T-helper 2 cell treated with Interferon-gamma antibody and Interleukin-4, amounts not matched to agents 5 μg/mL and 100 μg/mL, for 36 hours (primary cell): Measurements from ENCODE around the gene PRAMEF11.
"Not testable (repeated sequence)": the region's sequence is repeated elsewhere in the genome, so short reads cannot be mapped to it uniquely, and the experiment has no call there.

Source experiments
- DNase-seq: peaks from one replicate; pipeline ENCODE4 v3.0.0; 2021; ENCODE audit warnings: low spot score
- H3K27ac Mint-ChIP-seq: one replicate; pipeline ENCODE4 v1.8.0; 2021; ENCODE audit warnings: mild to moderate bottlenecking, mixed read lengths
- H3K27me3 Mint-ChIP-seq: one replicate; pipeline ENCODE4 v1.8.0; 2021; ENCODE audit warnings: low read depth, mixed read lengths
- H3K36me3 Mint-ChIP-seq: one replicate; pipeline ENCODE4 v1.8.0; 2021; ENCODE audit warnings: low read depth, mixed read lengths
- H3K4me1 Mint-ChIP-seq: one replicate; pipeline ENCODE4 v1.8.0; 2021; ENCODE audit warnings: low read depth, mixed read lengths
- H3K4me3 Mint-ChIP-seq: one replicate; pipeline ENCODE4 v1.8.0; 2022; ENCODE audit warnings: mild to moderate bottlenecking, moderate library complexity, mixed read lengths
- H3K9me3 Mint-ChIP-seq: one replicate; pipeline ENCODE4 v1.8.0; 2021; ENCODE audit warnings: mixed read lengths

Gene PRAMEF11

DNA sequence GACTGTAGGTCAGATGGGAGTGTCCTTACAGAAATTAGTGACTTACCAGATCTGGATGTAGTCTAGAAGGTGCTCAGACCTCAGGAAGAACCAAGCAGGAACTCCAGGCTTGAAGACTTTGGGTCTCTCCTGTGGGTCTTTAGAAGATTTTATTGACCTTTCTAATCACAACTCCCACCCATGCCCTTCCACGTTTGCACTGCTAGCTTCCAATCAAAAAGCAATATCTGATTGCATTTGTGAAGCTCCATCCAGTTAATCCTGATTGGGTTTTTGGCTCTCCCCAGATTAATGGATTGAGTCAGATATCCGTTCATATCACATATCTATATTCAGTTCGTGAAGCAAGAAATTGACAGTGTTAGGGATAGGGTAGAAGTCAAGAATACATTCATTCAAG is at the start of gene PRAMEF11:
TSS of gene PRAMEF11 (minus strand) at position 101 of the 400 bp plus-strand sequence. CDS start 2,621 bp downstream, outside the sequence.
- H3K9me3 Mint-ChIP-seq, DNase-seq, H3K4me1 Mint-ChIP-seq, H3K27ac Mint-ChIP-seq, H3K27me3 Mint-ChIP-seq, H3K4me3 Mint-ChIP-seq, H3K36me3 Mint-ChIP-seq: not testable (repeated sequence)

DNA sequence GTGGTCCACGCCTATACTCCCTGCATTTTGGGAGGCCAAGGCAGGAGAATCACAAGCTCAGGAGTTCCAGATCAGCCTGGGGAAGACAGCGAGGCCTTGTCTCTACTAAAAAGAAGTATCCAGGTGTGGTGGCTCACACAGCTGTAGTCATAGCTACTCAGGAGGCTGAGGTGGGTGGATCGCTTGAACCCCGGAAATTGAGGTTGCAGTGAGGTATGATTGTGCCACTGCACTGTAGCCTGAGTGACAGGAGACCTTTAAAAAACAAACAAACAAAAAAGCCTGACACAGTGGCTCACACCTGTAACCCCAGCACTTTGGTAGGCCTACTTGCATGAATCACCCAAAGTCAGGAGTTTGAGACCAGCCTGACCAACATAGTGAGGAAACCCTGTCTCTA is 47.2 kb upstream of the PRAMEF11 start:
- H3K36me3 Mint-ChIP-seq, H3K27me3 Mint-ChIP-seq, H3K4me1 Mint-ChIP-seq, DNase-seq, H3K27ac Mint-ChIP-seq, H3K9me3 Mint-ChIP-seq, H3K4me3 Mint-ChIP-seq: not testable (repeated sequence)

GRCh38 chr1:12863131-12863880 is 32.1 kb upstream of the PRAMEF11 start:
- not testable (repeated sequence) for H3K27me3 Mint-ChIP-seq, H3K36me3 Mint-ChIP-seq, H3K4me1 Mint-ChIP-seq, DNase-seq, H3K9me3 Mint-ChIP-seq, H3K27ac Mint-ChIP-seq, H3K4me3 Mint-ChIP-seq

DNA sequence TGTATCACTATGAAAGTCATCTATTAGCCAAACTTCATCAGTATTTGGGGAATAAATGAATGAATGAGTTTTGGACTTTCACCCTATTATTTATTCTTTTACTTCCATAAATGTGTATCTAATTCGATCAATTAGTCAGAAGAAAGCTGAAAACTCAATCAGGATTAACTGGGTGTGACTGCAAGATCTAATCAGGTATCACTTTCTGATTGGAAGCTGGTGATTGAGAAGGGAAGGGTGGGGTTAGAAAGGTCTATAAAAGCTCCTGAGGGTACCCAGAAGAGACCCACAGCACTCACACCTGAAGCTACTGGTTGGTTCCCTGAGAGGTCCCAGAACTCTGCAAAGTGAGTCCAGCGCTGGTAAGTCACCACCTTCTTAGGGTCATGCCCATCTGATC is 25.6 kb upstream of the PRAMEF11 start, which contains the start of gene PRAMEF2:
TSS of gene PRAMEF2 (plus strand) at position 301 of the 400 bp plus-strand sequence. CDS start 1,924 bp downstream, outside the sequence.
- not testable (repeated sequence) for H3K27me3 Mint-ChIP-seq, H3K9me3 Mint-ChIP-seq, H3K27ac Mint-ChIP-seq, H3K4me1 Mint-ChIP-seq, DNase-seq, H3K36me3 Mint-ChIP-seq, H3K4me3 Mint-ChIP-seq

- H3K4me1 Mint-ChIP-seq: no peaks in the 10 kb centered on the region
These were observed 20.6 kb upstream of the PRAMEF11 start for GRCh38 chr1:12851779-12852178.

GRCh38 chr1:12848620-12849019 is 17.4 kb upstream of the PRAMEF11 start, which contains the start of gene HNRNPCL1:
TSS of gene HNRNPCL1 (minus strand) at chr1:12848720. CDS start at chr1:12848289, 431 bp downstream.
- H3K9me3 Mint-ChIP-seq, H3K4me3 Mint-ChIP-seq, DNase-seq, H3K36me3 Mint-ChIP-seq, H3K27ac Mint-ChIP-seq, H3K27me3 Mint-ChIP-seq, H3K4me1 Mint-ChIP-seq: not testable (repeated sequence)

More at GRCh38 chr1:12851779-12852178, 20.6 kb upstream of the PRAMEF11 start:
- H3K36me3 Mint-ChIP-seq: no peaks in the 10 kb centered on the region
- H3K9me3 Mint-ChIP-seq: peaks cover 4% of the 10 kb centered on the region
- H3K27me3 Mint-ChIP-seq: no peaks in the 10 kb centered on the region
- no peak overlapping the region for H3K27ac Mint-ChIP-seq
- no peak overlapping the region for H3K4me3 Mint-ChIP-seq
- no peak for DNase-seq

DNA sequence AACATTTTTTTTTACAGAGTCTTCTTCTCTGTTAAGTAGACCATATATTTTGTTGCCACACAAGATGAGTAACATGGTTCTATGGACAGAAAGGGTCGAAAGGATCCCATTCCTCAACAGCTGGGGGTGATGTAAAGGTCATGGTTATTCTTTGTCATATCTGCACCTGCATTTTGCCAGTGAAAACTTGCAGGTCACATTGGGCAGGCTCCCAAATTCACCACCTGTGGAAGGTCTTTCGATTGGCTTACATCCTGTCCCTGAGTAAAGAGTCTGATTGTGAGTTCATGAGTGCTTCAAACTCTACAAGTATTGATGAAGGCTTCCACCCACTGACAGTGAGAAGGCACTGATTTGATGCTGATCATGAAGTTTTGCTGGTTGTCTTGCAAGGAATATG is 2.0 kb upstream of the PRAMEF11 start:
- not testable (repeated sequence) for H3K9me3 Mint-ChIP-seq, H3K27me3 Mint-ChIP-seq, H3K36me3 Mint-ChIP-seq, DNase-seq, H3K4me1 Mint-ChIP-seq, H3K4me3 Mint-ChIP-seq, H3K27ac Mint-ChIP-seq

DNA sequence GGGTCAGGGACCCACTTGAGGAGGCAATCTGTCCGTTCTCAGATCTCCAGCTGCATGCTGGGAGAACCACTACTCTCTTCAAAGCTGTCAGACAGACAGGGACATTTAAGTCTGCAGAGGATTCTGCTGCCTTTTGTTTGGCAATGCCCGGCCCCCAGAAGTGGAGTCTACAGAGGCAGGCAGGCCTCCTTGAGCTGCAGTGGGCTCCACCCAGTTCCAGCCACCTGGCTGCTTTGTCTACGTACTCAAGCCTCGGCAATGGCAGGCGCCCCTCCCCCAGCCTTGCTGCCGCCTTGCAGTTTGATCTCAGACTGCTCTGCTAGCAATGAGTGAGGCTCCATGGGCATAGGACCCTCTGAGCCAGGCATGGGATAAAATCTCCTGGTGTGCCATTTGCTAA is 12.1 kb downstream of the PRAMEF11 start:
- H3K27me3 Mint-ChIP-seq, H3K9me3 Mint-ChIP-seq, H3K4me1 Mint-ChIP-seq, H3K4me3 Mint-ChIP-seq, H3K36me3 Mint-ChIP-seq, H3K27ac Mint-ChIP-seq, DNase-seq: not testable (repeated sequence)

- DNase-seq: no peak
These were observed 19.8 kb downstream of the PRAMEF11 start for GRCh38 chr1:12811409-12811784.

GRCh38 chr1:12810691-12811408 is 20.4 kb downstream of the PRAMEF11 start:
- H3K4me1 Mint-ChIP-seq: no peaks in the 10 kb centered on the region
- no peaks in the 10 kb centered on the region for H3K36me3 Mint-ChIP-seq
- H3K4me3 Mint-ChIP-seq: no peak overlapping the region
- no peaks in the 10 kb centered on the region for H3K9me3 Mint-ChIP-seq
- no peak for DNase-seq
- H3K27ac Mint-ChIP-seq: no peak overlapping the region
- H3K27me3 Mint-ChIP-seq: peaks cover 2% of the 10 kb centered on the region

More at GRCh38 chr1:12811409-12811784, 19.8 kb downstream of the PRAMEF11 start:
- H3K27me3 Mint-ChIP-seq: peaks cover 2% of the 10 kb centered on the region
- no peak overlapping the region for H3K4me3 Mint-ChIP-seq
- no peaks in the 10 kb centered on the region for H3K9me3 Mint-ChIP-seq
- H3K36me3 Mint-ChIP-seq: no peaks in the 10 kb centered on the region
- no peak overlapping the region for H3K27ac Mint-ChIP-seq
- no peaks in the 10 kb centered on the region for H3K4me1 Mint-ChIP-seq

- Mint-ChIP-seq H3K9me3 (no peaks in the 10 kb centered on the region), H3K4me3 (no peak overlapping the region), H3K36me3 (no peaks in the 10 kb centered on the region), H3K27ac (no peak overlapping the region), H3K27me3 (peaks cover 2% of the 10 kb centered on the region), H3K4me1 (no peaks in the 10 kb centered on the region)
- no peak for DNase-seq
These were observed 21.3 kb downstream of the PRAMEF11 start for GRCh38 chr1:12809933-12810332.

DNA sequence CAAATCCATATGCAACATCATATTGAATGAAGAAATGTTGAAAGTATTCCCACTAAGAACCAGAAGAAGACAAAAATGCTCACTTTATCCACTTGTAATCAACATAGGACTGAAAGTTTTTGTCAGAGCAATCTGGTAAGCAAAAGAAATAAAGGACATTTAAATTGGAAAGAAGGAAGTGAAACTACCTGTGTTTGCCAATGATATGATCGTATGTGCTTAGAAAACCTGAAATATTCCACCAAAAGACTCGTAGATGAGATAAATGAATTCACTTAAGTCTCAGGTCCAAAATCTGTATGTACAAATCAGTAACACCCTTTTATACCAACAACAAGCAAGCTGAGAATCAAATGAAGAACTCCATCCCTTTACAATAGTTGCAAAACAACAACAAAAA is 31.5 kb downstream of the PRAMEF11 start:
- Mint-ChIP-seq H3K9me3 (no peaks in the 10 kb centered on the region), H3K4me1 (no peaks in the 10 kb centered on the region), H3K27ac (no peak overlapping the region)

GRCh38 chr1:12798911-12799310 is 32.3 kb downstream of the PRAMEF11 start:
- Mint-ChIP-seq H3K4me3 (no peak overlapping the region), H3K27ac (no peak overlapping the region), H3K4me1 (no peaks in the 10 kb centered on the region), H3K9me3 (no peaks in the 10 kb centered on the region), H3K27me3 (no peaks in the 10 kb centered on the region), H3K36me3 (no peaks in the 10 kb centered on the region)
- DNase-seq: no peak

More for the DNA sequence above, 31.5 kb downstream of the PRAMEF11 start:
- Mint-ChIP-seq H3K27me3 (no peaks in the 10 kb centered on the region), H3K36me3 (no peaks in the 10 kb centered on the region), H3K4me3 (no peak overlapping the region)
- DNase-seq: no peak

- H3K36me3 Mint-ChIP-seq, DNase-seq, H3K27me3 Mint-ChIP-seq, H3K4me1 Mint-ChIP-seq, H3K9me3 Mint-ChIP-seq, H3K27ac Mint-ChIP-seq, H3K4me3 Mint-ChIP-seq: not testable (repeated sequence)
These were observed 40.1 kb downstream of the PRAMEF11 start, which contains the start of gene PRAMEF1 for GRCh38 chr1:12791097-12791496. TSS of gene PRAMEF1 (plus strand) at chr1:12791397. CDS start at chr1:12793228, 1,831 bp downstream.
